NCI-H524 (cell line): ENCODE results near the gene TRMT10A.

Experiments used
- DNase-seq, 2 experiments: peaks; one replicate each; lab custom pipeline; 2025; lab: John Stamatoyannopoulos, UW

The TRMT10A gene, protein sequence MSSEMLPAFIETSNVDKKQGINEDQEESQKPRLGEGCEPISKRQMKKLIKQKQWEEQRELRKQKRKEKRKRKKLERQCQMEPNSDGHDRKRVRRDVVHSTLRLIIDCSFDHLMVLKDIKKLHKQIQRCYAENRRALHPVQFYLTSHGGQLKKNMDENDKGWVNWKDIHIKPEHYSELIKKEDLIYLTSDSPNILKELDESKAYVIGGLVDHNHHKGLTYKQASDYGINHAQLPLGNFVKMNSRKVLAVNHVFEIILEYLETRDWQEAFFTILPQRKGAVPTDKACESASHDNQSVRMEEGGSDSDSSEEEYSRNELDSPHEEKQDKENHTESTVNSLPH

DNA sequence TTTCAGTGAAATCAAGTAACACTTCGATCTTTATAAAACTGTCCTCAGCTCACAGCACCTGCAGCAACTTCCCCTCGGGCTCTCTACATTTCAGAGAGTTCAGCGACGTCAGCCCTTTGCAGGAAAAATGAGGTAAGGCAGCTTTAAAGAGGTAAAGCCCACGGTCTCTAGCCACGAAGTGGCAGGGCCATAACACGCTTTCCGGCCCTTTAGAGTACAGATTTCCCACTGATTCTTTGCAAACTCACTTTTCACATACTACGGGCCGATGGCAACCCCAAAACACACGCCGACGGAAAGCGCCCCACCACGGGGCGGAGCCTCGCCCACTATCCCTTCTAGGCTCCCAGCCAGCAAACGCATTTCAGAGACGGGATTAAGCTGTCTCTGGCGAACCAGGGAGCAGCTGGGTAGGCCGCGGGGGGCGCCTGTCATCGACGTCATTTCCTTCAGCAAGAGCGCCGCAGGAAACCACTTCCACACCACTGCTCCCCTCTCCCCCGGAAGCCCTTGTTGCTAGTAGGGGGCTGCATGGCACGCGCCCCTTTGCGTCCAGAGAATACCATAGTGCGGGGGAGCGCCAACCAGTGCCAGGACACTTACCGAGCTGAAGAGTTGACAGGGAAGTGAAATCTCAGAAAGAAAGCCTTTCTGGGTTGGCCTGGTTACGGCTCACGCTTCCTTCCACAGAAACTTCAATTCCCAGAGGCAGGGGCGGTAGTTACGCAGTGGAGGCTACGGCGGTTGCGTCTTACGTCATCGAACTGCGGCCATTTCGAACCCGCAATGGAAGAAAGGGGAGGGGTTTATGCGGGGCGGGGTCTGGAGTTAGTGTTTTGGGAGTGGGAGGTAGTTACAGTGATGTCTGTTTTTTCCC, at the start of gene TRMT10A:
TSS of gene TRMT10A (minus strand) at position 730 of the 877 bp plus-strand sequence. CDS start 4,701 bp downstream, outside the sequence.
- peak; percentile 77 to 90 for DNase-seq

DNA sequence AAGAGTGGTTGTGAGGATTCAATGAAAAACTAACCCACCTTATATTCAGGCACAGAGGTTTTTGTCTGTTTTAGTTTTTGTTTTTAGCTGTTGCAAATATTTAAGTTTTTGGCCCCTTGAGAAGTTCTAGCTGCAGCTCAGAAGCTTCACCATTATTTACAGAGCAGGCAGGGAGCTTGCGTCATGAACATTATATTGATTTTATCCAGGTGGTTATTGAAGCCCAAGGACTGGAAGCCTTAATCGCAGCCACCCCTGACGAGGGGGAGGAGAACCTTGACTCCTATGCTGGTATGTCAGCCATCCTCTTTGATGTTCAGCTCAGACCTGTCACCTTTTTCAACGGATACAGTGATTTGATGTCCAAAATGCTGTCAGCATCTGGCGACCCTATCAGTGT, 48.9 kb upstream of the TRMT10A start:
- no peak for DNase-seq

DNA sequence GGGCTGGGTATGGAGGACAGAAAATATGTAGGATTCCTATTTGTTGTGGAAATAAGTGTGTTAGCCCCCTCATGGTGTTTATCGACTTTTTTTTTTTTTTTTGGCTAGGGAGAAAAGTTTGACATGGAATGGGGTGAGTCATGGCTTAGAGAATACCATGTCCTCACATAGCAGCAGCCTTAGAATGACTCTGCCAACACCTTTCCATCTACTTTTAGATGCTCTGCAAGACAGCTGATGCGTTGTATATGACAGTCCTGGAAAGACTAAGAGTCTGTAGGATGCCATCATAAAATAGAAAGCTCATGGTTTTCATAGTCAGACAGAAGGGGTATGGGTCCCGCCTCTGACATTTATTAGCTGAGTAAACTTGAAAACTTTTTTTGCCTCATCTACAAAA, 48.4 kb upstream of the TRMT10A start:
- no peak for DNase-seq

DNA sequence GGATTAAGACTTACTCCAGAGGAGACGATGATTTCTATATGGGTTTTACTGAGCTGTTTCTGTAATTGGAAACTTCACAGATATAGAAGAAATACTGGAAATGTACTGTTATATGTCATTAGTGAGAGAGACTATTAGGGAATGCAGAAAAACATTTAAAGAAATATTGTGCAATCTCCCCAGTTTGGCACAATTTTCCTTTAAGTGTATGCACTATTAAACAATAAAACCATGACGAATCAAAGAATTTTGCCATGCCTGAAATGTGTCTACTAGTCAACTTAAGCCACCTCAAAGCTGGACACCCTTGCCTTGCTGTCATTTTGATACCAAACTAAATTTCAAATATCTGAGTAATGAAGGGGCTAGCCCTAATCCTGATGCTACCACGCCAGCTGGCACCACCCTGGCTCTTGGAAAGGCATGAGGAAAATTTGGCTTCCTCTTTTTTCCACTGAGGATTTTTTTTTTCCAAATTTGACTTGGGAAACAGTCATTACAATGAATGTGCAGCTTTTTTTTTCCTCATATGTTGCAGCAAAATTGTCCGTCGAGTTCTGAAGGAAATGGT, 46.9 kb upstream of the TRMT10A start:
- no peak for DNase-seq

DNA sequence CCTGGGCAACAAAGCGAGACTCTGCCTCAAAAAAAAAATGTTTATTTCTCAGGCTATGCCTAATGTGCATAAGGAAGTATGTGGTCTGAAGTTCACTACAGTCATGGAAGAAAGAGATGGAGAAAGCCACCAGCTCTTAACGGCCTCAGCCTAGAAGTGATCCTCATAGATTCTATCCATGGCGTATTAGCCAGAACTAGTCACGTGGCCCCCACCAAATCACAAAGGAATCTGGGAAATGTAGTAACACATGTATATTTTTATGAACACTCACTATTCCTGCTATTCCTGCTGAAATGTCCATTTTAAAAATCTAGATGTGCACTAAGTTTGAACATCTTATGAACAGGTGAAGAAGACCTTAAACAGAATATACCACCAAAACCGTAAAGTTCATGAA, 44.6 kb upstream of the TRMT10A start:
- no peak for DNase-seq

DNA sequence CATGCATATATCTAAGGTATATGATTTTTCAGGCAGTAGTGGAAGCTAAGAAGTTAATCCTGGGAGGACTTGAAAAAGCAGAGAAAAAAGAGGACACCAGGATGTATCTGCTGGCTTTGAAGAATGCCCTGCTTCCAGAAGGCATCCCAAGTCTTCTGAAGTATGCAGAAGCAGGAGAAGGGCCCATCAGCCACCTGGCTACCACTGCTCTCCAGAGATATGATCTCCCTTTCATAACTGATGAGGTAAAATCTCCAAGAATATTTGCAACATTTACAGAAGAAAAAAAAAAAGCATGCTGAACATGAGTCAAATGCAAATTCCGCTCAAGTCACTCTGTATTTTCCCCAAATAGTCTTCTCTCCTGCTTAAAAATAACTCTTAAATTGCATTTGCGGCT, 42.9 kb upstream of the TRMT10A start:
- no peak for DNase-seq

DNA sequence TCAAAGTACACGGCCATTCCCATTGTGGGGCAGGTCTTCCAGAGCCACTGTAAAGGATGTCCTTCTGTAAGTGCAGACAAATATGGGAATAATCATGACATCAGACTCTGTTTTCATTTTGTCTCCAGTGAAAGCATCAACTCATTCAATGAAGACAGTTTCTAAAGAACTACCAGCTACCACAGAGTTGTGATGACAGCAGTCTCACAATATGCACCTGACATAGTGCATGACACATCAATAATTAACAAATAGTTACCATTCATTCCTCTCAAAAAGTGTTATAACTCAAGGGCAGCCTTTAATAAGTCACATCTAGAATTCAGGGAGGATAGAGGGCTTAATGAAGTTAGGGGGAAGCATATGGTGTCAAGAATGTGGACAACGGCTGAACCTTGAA, 31.0 kb upstream of the TRMT10A start:
- DNase-seq: no peak

DNA sequence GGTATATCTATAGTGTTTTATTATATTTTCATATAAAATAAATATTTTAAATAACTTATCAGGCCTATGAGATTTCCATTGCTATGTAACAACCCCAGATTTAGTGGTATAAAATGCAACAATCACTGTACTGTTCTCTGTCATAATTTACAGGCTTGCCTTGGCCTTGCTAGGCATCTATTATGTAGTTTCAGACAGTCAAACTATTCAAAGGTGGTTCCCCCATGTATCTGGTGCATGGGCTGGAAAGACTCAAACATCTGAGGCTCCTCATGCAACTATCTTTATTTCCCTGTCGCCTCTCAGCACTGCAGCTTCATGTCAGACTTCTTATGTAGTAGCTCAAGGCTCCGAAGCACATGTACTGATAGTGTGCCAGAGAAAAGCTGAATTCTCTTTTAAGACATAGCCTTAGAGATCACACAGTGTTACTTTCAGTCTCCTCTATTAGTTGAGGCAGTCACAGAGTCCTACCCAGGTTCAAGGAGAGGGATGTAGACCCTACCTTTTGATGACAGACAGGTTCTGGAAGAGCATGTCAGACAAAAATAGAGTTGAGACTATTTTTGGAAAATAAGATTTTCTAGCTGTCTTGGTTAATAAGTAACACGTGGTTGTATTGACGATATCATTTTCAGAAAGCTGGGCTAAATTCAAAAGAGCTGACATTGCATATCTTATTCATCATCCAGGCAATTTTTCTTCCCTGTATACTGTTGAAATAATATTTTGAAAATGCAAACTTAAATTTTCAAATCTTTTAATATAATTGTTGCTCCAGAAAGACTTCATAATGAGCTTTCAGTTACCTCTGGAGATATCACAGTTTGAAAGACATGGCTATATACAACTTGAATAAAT, 30.2 kb upstream of the TRMT10A start:
- DNase-seq: no peak

DNA sequence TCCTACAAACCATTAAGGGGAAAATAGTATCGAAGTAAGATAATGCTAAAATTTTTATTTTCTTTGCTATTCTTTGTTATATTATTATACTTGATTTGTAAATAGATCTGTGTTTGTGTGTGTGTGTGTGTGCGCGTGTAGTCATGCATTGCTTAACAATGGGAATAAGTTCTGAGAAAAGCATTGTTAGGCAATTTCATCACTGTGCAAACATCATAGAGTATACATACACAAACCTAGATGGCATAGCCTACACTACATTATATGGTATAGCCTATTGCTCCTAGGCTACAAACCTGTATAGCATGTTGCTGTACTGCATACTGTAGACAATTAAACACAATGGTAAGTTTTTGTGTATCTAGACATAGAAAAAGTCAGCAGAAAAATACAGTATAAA, 27.9 kb upstream of the TRMT10A start:
- DNase-seq: no peak

DNA sequence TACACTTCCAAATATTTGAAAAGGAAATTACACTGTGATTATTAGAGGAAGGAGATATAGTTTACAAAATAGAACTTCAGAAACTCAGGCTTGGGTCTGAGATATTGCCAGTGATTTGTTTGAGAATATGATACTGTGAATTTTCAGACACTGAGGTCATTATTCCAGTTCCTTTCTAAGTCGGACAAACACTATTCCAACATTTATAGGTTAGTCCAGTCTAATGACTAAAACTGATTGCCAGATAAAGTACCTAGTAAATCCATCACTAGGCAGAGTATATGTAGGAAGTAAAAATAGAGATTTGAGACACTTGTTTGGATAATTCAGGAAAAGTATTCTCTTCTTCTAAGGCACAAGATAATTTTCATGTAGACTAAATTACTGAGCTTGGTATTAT, 24.0 kb upstream of the TRMT10A start:
- no peak for DNase-seq

DNA sequence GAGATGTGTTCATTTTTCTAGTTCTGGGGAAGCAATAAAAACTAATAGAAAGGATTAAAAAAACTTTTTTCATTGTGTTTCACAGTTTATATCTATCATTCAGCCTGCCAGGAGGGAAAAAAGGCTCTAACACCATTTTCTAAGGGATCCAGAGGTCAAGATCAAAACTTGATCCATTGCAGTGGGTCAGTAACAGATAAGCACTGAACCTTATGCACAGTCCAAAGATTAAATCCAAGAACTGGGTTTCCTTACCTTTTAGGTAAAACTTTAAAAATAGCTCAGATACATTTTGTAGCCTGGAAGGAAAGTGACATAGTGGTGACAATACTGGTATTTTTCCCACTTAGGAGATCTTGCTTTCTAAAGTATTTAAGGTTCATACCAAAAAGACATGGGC, 23.5 kb upstream of the TRMT10A start:
- DNase-seq: no peak

DNA sequence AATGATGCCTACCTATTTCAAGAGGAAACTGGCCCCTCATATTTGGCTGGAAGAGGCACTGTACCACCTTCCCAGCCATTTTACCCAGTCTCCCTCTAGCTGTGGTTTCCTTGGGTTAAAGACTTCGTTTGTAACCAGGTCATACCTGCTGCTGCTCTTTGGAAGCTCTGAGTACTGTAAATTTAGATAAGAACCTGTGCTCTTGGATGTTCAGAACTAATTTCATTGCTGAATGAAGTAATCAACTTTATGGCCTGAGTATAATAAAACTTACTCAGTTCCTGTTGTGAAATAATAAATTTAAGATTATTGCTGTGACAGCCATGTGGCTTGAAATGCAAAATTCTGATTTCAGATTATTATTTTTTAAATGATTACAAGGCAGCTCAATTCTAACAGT, 23.0 kb upstream of the TRMT10A start:
- no peak for DNase-seq

DNA sequence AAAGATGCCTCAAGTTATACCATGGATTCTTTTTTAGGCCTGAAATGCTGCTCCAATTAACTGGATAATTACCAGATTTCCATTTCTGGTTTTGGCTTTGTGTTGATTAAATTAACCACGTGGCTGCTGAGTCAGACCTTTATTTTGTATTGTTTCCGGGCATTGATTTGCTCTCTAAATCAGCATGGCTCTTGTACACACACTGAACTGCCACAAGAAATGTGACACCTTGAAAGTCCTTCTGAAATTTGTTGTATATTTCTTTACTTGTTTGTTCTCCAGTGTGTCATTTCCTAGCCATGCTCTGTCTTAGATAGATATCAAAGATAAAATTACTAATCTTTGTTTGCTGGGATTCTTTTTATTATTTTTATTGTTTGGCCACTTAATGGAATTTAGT, 22.5 kb upstream of the TRMT10A start:
- no peak for DNase-seq

DNA sequence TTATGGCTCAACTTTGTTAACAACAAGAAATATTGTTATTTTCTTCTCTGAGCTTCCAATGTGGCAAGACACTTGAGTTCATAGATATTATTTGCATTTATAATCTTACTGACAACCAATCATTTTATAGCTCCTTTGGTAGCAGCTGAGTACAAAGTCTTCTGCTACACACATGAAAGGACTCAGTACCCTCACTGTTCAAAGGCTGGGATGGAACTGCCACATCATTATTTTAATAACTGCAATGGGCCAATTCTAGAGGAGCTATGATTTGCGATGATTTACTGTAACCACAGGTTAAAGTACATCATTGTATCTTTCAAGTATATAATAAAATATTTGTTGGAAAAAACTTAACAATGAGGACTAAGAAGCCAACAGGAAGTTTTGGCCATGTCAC, 21.7 kb upstream of the TRMT10A start:
- no peak for DNase-seq

DNA sequence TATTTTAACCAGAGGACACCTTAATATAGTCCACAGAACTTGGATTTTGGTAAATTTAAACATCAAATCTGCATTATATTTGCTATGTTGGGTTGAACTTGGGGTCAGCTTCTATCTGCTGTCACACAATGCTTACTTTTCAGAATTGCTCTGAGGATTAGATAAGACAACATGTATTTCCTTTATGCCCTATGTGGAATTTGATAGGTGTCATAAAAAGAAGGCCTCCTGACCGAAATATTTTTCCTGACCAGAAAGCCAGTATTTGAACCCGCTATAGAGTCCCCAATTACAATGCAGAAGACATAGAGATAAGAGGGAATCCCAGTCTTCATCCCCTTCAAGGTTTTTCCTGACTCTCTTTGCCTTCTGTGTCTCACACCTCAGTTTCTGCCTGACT, 14.9 kb upstream of the TRMT10A start:
- no peak for DNase-seq

DNA sequence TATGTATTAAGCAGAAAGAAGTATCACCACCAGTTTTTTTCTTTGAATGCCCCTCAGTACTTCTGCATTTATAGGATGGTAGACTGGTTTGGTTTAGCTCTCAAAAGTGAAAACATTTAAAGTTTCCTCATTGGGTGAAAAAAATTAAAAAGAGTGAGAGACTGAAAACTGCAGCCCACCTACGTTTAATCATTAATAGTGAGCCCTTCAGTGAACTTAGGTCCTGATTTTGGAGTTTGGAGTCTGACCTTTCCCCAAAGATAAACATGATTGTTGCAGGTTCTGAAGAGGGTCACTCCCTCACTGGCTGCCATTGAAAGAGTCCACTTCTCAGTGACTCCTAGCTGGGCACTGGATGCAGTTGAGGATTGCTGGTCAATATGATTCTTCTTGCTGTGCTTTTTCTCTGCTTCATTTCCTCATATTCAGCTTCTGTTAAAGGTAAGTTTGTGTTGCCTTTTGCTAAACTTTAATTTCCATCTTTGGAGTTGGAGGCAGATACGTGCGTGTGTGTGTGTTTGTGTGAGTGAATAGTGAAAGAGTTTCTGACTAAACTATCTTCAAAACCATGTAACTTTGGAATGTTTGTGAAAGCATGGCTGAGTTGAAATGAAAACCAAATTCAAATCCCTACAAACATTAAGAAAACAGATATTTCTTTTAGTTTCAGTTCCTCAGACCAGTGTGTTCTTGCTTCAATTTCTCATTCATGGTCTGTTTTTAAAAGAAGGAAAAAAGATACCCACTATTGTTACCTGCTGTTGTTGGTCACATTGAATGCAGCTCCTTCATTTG, 10.9 kb upstream of the TRMT10A start, which contains the start of gene MTTP:
TSS of gene MTTP (plus strand) at position 295 of the 795 bp plus-strand sequence. CDS start at position 381, 86 bp downstream.
- no peak for DNase-seq

DNA sequence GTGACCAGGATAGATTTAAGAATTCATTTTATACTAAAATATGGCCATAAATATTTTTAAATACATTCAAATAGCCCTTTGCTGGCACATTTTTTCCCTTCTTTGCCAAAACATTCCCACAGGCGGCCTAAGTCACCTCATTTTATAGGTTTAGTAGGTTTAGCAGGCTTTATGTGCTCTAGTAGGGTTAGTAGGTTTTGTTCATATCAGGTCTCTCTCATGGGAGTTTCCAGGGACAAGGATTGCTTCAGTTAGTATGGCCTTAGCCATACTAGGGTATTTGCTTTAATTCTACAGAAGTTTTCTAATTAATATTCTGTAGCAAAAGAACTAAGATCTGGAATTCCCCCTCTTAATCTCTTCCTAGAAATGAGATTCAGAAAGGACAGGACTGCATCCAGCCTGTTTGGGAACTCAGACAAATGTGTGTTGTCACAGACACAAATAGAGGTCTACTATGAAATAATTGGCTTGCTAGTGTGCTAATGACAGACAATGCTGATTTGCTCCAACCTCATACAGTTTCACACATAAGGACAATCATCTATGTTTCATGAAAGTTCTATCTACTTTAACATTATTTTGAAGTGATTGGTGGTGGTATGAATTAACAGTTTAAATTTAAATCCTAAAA, 10.0 kb upstream of the TRMT10A start:
- DNase-seq: no peak

DNA sequence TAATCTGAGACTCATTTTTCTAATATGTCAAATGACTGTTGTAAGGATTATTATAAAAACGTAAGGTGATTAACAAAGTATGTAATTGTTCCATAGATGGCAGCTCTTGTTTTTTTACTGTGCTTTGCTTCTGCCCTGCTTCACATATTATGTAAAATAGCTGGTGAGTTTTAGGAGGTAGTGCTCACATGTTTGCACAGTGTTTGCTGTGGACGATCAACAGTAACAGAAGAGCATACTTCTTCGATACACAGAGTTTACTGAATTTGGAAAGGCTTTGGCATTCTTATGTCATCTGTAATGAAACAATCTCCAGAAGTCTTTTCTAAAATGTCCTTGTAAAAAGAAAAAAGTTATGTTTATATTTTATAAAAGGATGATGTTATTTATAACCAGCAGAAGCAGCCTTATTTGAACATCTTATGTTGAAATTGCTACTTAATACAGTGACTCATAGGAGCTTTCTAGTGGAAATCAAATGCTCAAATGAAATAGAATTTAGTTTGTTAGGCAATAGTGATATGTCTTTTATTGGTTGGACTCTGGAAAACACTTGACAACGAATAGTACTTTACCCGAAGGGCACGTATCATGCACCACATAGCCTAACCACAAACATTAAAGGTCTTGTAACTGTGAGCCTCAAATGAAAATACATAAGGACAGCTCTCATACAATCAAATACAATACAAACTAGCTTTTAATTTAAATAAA, 8.8 kb upstream of the TRMT10A start:
- no peak for DNase-seq

DNA sequence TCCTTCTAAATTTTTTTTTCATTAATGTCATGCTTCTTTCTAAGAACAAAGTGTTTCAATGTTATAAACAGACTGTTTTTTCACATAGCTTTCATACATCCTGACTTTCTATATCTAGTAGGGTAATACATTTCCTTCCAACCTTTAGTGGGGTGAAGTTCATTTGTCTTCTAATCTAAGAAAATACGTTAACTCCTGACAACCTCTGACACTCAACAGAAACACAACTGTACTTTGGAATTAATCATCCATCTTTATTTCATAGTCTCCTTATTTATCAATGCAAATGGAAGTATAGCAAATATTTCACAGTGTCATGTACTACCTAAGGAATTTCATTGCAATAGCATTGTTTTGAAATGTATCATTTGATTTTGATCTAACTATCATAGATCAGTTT, 8.0 kb upstream of the TRMT10A start:
- DNase-seq: no peak

DNA sequence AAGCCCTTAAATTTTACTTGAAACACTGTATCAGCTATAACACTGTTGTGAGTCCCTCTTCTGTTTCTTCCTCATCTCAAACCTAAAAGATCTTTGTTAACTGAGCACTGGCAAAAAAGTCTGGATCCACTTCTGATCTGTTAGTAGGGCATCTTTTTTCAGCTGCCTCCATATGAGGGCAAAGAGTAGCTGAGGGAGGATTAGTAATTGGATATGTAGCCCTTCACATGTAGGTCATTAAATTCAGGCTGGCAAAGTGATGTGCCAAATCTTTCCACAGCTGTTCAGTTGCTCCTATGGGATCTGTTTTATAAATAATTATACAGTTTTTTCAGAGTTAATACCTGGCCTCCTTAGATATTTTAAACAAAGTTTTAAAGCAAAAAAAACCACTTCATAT, 1.1 kb upstream of the TRMT10A start:
- peak; percentile 55 to 76 for DNase-seq
